Keratinocyte (primary cell): Measurements from ENCODE around the gene KIAA1217. TPM values are rescaled to one million over a fixed set of nuclear protein-coding genes. Genes with fewer than 3 reads are reported as not detected.

ENCODE experiments used
- DNase-seq: peaks from one replicate; pipeline ENCODE4 v3.0.0-alpha.2; 2011; ENCODE audit warnings: low read depth, missing footprints, low spot score
- FAIRE-seq: peaks from 2 replicates; lab custom pipeline; 2011; peaks lifted over from hg19 to GRCh38; lab: Jason Lieb, UNC
- H2AFZ ChIP-seq: 2 replicates; pipeline ENCODE4 v1.6.0; 2012; ENCODE audit warnings: low read length, control low read depth, inconsistent platforms; ENCODE audit not compliant: control insufficient read depth
- H3K27ac ChIP-seq: 2 replicates; pipeline ENCODE4 v1.5.1; 2011; ENCODE audit warnings: low read length; ENCODE audit not compliant: control insufficient read depth, insufficient read depth
- H3K27me3 ChIP-seq: 3 replicates; pipeline ENCODE4 v1.6.0; 2011; ENCODE audit warnings: low read length; ENCODE audit not compliant: control insufficient read depth, insufficient read depth; ENCODE audit errors: extremely low read depth
- H3K36me3 ChIP-seq, 2 experiments: 2 replicates in 1 of 2; 3 replicates in 1 of 2; pipeline ENCODE4 v1.5.1; 2011; ENCODE audit warnings: low read length in 2 of 2, mild to moderate bottlenecking in 1 of 2; ENCODE audit not compliant: control insufficient read depth in 2 of 2, insufficient read depth in 2 of 2; ENCODE audit errors: extremely low read depth in 1 of 2
- H3K4me1 ChIP-seq: 3 replicates; pipeline ENCODE4 v1.5.1; 2011; ENCODE audit warnings: low read length; ENCODE audit not compliant: control insufficient read depth, insufficient read depth; ENCODE audit errors: extremely low read depth
- H3K4me2 ChIP-seq: 3 replicates; pipeline ENCODE4 v1.6.0; 2011; ENCODE audit warnings: low read depth, low read length; ENCODE audit not compliant: control insufficient read depth, insufficient read depth; ENCODE audit errors: extremely low read depth
- H3K4me3 ChIP-seq, 3 experiments: fragments of 200-600 bp in 1 of 3; sonication (generic) in 1 of 3; 2 replicates in 2 of 3; 3 replicates in 1 of 3; pipeline ENCODE4 v1.5.1; 2011 to 2016; ENCODE audit warnings: low read length in 3 of 3, mild to moderate bottlenecking in 3 of 3, control low read depth in 2 of 3, inconsistent platforms in 1 of 3, low read depth in 1 of 3, mixed read lengths in 1 of 3, mixed run types in 1 of 3, moderate library complexity in 1 of 3; ENCODE audit not compliant: control insufficient read depth in 2 of 3, insufficient read depth in 2 of 3; ENCODE audit errors: extremely low read depth in 1 of 3
- H3K79me2 ChIP-seq: 2 replicates; pipeline ENCODE4 v1.6.0; 2012; ENCODE audit warnings: low read length; ENCODE audit not compliant: control insufficient read depth, insufficient read depth
- H3K9ac ChIP-seq: 3 replicates; pipeline ENCODE4 v1.6.0; 2011; ENCODE audit warnings: low read length; ENCODE audit not compliant: control insufficient read depth, insufficient read depth; ENCODE audit errors: extremely low read depth
- H3K9me1 ChIP-seq: 3 replicates; pipeline ENCODE4 v1.6.0; 2011; ENCODE audit warnings: low read length; ENCODE audit not compliant: control insufficient read depth, insufficient read depth; ENCODE audit errors: extremely low read depth
- H3K9me3 ChIP-seq: 2 replicates; pipeline ENCODE4 v1.5.1; 2012; ENCODE audit warnings: low read depth, low read length; ENCODE audit not compliant: control insufficient read depth
- H4K20me1 ChIP-seq: 3 replicates; pipeline ENCODE4 v1.6.0; 2011; ENCODE audit warnings: low read length; ENCODE audit not compliant: control insufficient read depth, insufficient read depth; ENCODE audit errors: extremely low read depth
- CTCF ChIP-seq, 3 experiments: IDR thresholded peaks in 1 of 3; conservative IDR thresholded peaks in 1 of 3; optimal IDR thresholded peaks in 1 of 3; 2 replicates in 2 of 3; 3 replicates in 1 of 3; pipeline versions ENCODE3 to v1.5.1; 2011; ENCODE audit warnings: low read length in 3 of 3, mild to moderate bottlenecking in 3 of 3, moderate library complexity in 2 of 3, control low read depth in 1 of 3, inconsistent platforms in 1 of 3; ENCODE audit not compliant: insufficient read depth in 2 of 3; ENCODE audit errors: extremely low read depth in 1 of 3
- EZH2 ChIP-seq: IDR thresholded peaks from one replicate; pipeline ENCODE4 v1.6.1; 2012; ENCODE audit warnings: inconsistent platforms, mild to moderate bottlenecking, low read length, moderate library complexity
- dilution Hi-C: fragments of 300-500 bp; cut with MboI; formaldehyde crosslinking; loops from one replicate; pipeline ENCODE4 v1.7.0; 2020; ENCODE audit warnings: low sequenced_read_pairs; ENCODE audit not compliant: extremely low pct_ligation_motif_present
- polyA plus RNA-seq, 5 experiments: library from polyadenylated mRNA; depleted of rRNA in 3 of 5; stranded (reverse) in 3 of 5; stranded (forward) in 1 of 5; unstranded in 1 of 5; fragments of >200 nt; gene quantifications; 1 replicate in 1 of 5; 2 replicates in 3 of 5; 3 replicates in 1 of 5; pipeline versions ENCODE4 v1.2.1 to v1.2.3, GENCODE V29; 2011 to 2012; ENCODE audit warnings: missing spikeins in 2 of 5, low read depth in 1 of 5, low replicate concordance in 1 of 5

KIAA1217 gene
- polyA plus RNA-seq, 1 donor (not counting 4 experiments of a cell fraction or from before 2014, with no cell fraction given) = 10.4 TPM

- no peak for FAIRE-seq
- TF ChIP-seq EZH2 (no peak), CTCF (optimal IDR thresholded peaks at IDR 0.05 in 1 of 3, IDR thresholded peaks at IDR 0.05 in 1 of 3, conservative IDR thresholded peaks at IDR 0.05 in 1 of 3; ENCODE audit: extremely low read depth in 1 of 3, insufficient read depth in 2 of 3, low read length in 3 of 3) (no peak)
- dilution Hi-C loops = no loop called here
Measured at GRCh38 chr10:24394461-24395190, 185.7 kb downstream of the KIAA1217 start.

GRCh38 chr10:24396396-24396795 lies 187.5 kb downstream of the KIAA1217 start:
- peaks cover 0 to 1% of the 10 kb centered on the region in 2 experiments for H3K36me3 ChIP-seq
- H3K27me3 ChIP-seq = no peaks in the 10 kb centered on the region
- H4K20me1 ChIP-seq = no peaks in the 10 kb centered on the region
- H2AFZ ChIP-seq = no peak overlapping the region
- TF ChIP-seq EZH2 = no peak
- TF ChIP-seq CTCF (optimal IDR thresholded peaks at IDR 0.05 in 1 of 3, IDR thresholded peaks at IDR 0.05 in 1 of 3, conservative IDR thresholded peaks at IDR 0.05 in 1 of 3; ENCODE audit: extremely low read depth in 1 of 3, insufficient read depth in 2 of 3, low read length in 3 of 3) = peak in 2 of 3 experiments; percentile 11 to 38
- H3K9me1 ChIP-seq = no peaks in the 10 kb centered on the region
- H3K9ac ChIP-seq = no peak overlapping the region
- no peaks in the 10 kb centered on the region for H3K9me3 ChIP-seq
- DNase-seq (no peak), FAIRE-seq (no peak)
- H3K79me2 ChIP-seq = no peaks in the 10 kb centered on the region
- no peak overlapping the region for H3K27ac ChIP-seq
- H3K4me3 ChIP-seq = no peak overlapping the region
- no peak overlapping the region for H3K4me2 ChIP-seq
- dilution Hi-C loops = no loop called here
- H3K4me1 ChIP-seq = no peaks in the 10 kb centered on the region

More at GRCh38 chr10:24394461-24395190, 185.7 kb downstream of the KIAA1217 start:
- Histone ChIP-seq H2AFZ (no peak overlapping the region), H3K36me3 (peaks cover 0 to 1% of the 10 kb centered on the region in 2 experiments), H3K4me1 (no peaks in the 10 kb centered on the region), H3K27me3 (no peaks in the 10 kb centered on the region), H3K79me2 (no peaks in the 10 kb centered on the region), H3K4me2 (no peak overlapping the region), H3K9me1 (no peaks in the 10 kb centered on the region), H3K9ac (no peak overlapping the region), H3K27ac (no peak overlapping the region), H3K9me3 (no peaks in the 10 kb centered on the region), H3K4me3 (no peak overlapping the region), H4K20me1 (no peaks in the 10 kb centered on the region)
- no peak for DNase-seq
